Peyer's patch (tissue), 4 donors: Measurements from ENCODE around the gene ACADL.

ENCODE experiments used
- POLR2A ChIP-seq, 2 donors: fragments of 450-650 bp; IDR thresholded peaks; one replicate each; pipeline ENCODE4 v1.5.1; 2017; ENCODE audit warnings: antibody characterized with exemption in 2 of 2, mild to moderate bottlenecking in 2 of 2, moderate library complexity in 2 of 2
- TF ChIP-seq, protein P1 (sequence below), 6 experiments: fragments of 450-650 bp in 4 of 6; fragments of 200-600 bp in 2 of 6; sonication (generic) in 1 of 6; IDR thresholded peaks; one replicate each; pipeline ENCODE4 v1.5.1; 2017 to 2019; ENCODE audit warnings: antibody characterized with exemption in 6 of 6, mild to moderate bottlenecking in 3 of 6, moderate library complexity in 1 of 6

DNA sequence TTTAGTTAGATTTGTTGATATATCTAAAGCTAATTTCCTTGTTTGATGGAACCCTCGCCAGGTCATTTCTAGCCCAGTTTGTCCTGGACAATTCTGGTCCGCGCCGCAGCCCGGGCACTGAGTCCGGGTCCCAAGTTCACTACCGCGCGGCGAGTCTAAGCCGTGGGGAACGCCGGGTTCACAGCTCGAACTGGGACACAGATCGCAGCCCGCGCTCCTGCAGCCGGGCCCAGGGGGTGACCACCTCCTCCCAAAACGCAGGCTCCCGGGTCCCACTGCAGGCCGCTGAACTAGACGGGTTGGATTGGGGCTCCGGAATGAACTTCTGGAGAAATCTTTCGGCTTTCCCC is 681 bp downstream of the ACADL start:
- no peak for TF ChIP-seq POLR2A (IDR thresholded peaks at IDR 0.05)
- TF ChIP-seq, protein P1, sequence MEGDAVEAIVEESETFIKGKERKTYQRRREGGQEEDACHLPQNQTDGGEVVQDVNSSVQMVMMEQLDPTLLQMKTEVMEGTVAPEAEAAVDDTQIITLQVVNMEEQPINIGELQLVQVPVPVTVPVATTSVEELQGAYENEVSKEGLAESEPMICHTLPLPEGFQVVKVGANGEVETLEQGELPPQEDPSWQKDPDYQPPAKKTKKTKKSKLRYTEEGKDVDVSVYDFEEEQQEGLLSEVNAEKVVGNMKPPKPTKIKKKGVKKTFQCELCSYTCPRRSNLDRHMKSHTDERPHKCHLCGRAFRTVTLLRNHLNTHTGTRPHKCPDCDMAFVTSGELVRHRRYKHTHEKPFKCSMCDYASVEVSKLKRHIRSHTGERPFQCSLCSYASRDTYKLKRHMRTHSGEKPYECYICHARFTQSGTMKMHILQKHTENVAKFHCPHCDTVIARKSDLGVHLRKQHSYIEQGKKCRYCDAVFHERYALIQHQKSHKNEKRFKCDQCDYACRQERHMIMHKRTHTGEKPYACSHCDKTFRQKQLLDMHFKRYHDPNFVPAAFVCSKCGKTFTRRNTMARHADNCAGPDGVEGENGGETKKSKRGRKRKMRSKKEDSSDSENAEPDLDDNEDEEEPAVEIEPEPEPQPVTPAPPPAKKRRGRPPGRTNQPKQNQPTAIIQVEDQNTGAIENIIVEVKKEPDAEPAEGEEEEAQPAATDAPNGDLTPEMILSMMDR (IDR thresholded peaks at IDR 0.05): no peak
